Stomach (tissue), 9 donors: ENCODE results near the gene CSGALNACT2. TPM values are rescaled to one million over a fixed set of nuclear protein-coding genes. Genes with fewer than 3 reads are reported as not detected.
"Not testable (repeated sequence)": the region's sequence is repeated elsewhere in the genome, so short reads cannot be mapped to it uniquely, and the experiment has no call there.

Experiments
- DNase-seq, 2 donors: peaks; one replicate each; pipeline versions ENCODE4 v3.0.0 to v3.0.0-alpha.2; 2013 to 2019
- H3K27ac ChIP-seq, 5 donors: fragments of 200-600 bp in 4 of 5; sonication (generic) in 4 of 5; one replicate each; pipeline ENCODE4 v1.5.1; 2013 to 2019; ENCODE audit warnings: mild to moderate bottlenecking in 1 of 5, moderate library complexity in 1 of 5
- H3K27me3 ChIP-seq, 3 donors: fragments of 200-600 bp; sonication (generic); one replicate each; pipeline ENCODE4 v1.5.1; 2017 to 2019; ENCODE audit warnings: mixed run types in 1 of 3
- H3K36me3 ChIP-seq, 4 donors: fragments of 200-600 bp; sonication (generic); 1 replicate in 3 of 4; 2 replicates in 1 of 4; pipeline ENCODE4 v1.5.1; 2016 to 2019
- H3K4me1 ChIP-seq, 4 donors: fragments of 200-600 bp; sonication (generic); one replicate each; pipeline ENCODE4 v1.5.1; 2016 to 2019
- H3K4me3 ChIP-seq, 4 donors: fragments of 200-600 bp; sonication (generic) in 3 of 4; one replicate each; pipeline ENCODE4 v1.5.1; 2016 to 2019; ENCODE audit warnings: mild to moderate bottlenecking in 1 of 4
- H3K9me3 ChIP-seq, 4 donors: fragments of 200-600 bp; sonication (generic); one replicate each; pipeline ENCODE4 v1.5.1; 2016 to 2019
- EP300 ChIP-seq: sonication (generic); formaldehyde crosslinking; IDR thresholded peaks from one replicate; pipeline ENCODE4 v1.6.1; 2017; ENCODE audit warnings: antibody characterized with exemption
- POLR2A ChIP-seq, 4 donors: fragments of 450-650 bp; IDR thresholded peaks; one replicate each; pipeline ENCODE4 v1.6.1; 2016; ENCODE audit warnings: antibody characterized with exemption in 4 of 4, control low read depth in 2 of 4, mild to moderate bottlenecking in 1 of 4, moderate library complexity in 1 of 4
- POLR2AphosphoS5 ChIP-seq, 3 donors: sonication (generic); formaldehyde crosslinking; IDR thresholded peaks; one replicate each; pipeline ENCODE4 v1.6.1; 2016; ENCODE audit warnings: antibody characterized with exemption in 3 of 3
- whole genome bisulfite sequencing, 5 donors: extraction: QIAGEN DNeasy Blood & Tissue Kit in 3 of 5; methylation state at CpG; one replicate each; pipeline versions ENCODE4 v1.1.5 to v1.1.7; 2013 to 2018; 5-methylcytosine and 5-hydroxymethylcytosine counted together
- intact Hi-C: fragments of 100-400 bp; cut with DNase I; formaldehyde crosslinking; loops from one replicate; pipeline ENCODE4 v1.15.1; 2023; ENCODE audit warnings: low total_unique reads
- polyA plus RNA-seq, 3 donors: library from polyadenylated mRNA; stranded (reverse); fragments of 200-250 nt; gene quantifications; one replicate each; pipeline ENCODE4 v1.2.3, GENCODE V29; 2013
- total RNA-seq, 5 donors: library from RNA; depleted of rRNA; stranded (reverse); fragments of >200 nt; gene quantifications; one replicate each; pipeline versions ENCODE4 v1.1.0 to v1.2.3, GENCODE V29; 2014 to 2016
- TF ChIP-seq, protein P1 (sequence below), 7 experiments: fragments of 450-650 bp in 4 of 7; fragments of 200-600 bp in 3 of 7; sonication (generic) in 3 of 7; IDR thresholded peaks; one replicate each; pipeline ENCODE4 v1.5.1; 2016 to 2019; ENCODE audit warnings: antibody characterized with exemption in 7 of 7, control low read depth in 2 of 7, mild to moderate bottlenecking in 1 of 7
- donor health status: healthy with polysubstance abuse.
- donor health status: Bipolar disorder and iron deficiency.
- donor health status: healthy.

CSGALNACT2 gene
- total and polyA plus RNA-seq, 8 donors, result 2.0 to 30.1 (median 7.8) TPM

DNA sequence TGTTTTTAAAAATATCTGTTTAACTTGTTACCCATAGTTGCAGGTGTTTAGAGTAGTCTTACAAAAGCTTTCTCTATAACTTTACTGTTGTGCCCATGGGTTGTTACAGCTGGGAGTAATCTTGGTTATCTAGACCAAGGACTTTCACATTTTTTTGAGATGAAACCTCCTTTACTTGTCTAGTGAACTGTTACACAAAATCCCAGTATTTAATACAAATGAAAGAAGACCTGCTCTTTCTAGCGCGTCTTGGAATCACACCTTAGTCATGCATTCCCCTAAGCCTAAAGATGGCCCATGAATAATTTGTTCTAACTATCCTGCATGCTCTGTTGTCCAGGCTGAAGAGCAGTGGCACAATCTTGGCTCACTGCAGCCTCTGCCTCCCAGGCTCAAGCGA is 38.0 kb downstream of the CSGALNACT2 start:
- no peak overlapping the region for H3K4me3 ChIP-seq
- H3K9me3 ChIP-seq, result no peaks in the 10 kb centered on the region
- no peak for DNase-seq
- peaks cover 0 to 18% (median 8%) of the 10 kb centered on the region in 4 donors for H3K4me1 ChIP-seq
- TF ChIP-seq, protein P1, sequence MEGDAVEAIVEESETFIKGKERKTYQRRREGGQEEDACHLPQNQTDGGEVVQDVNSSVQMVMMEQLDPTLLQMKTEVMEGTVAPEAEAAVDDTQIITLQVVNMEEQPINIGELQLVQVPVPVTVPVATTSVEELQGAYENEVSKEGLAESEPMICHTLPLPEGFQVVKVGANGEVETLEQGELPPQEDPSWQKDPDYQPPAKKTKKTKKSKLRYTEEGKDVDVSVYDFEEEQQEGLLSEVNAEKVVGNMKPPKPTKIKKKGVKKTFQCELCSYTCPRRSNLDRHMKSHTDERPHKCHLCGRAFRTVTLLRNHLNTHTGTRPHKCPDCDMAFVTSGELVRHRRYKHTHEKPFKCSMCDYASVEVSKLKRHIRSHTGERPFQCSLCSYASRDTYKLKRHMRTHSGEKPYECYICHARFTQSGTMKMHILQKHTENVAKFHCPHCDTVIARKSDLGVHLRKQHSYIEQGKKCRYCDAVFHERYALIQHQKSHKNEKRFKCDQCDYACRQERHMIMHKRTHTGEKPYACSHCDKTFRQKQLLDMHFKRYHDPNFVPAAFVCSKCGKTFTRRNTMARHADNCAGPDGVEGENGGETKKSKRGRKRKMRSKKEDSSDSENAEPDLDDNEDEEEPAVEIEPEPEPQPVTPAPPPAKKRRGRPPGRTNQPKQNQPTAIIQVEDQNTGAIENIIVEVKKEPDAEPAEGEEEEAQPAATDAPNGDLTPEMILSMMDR (IDR thresholded peaks at IDR 0.05), result no peak
- TF ChIP-seq EP300 (no peak), POLR2AphosphoS5 (IDR thresholded peaks at IDR 0.05) (no peak), POLR2A (IDR thresholded peaks at IDR 0.05) (no peak)
- no peaks in the 10 kb centered on the region for H3K27me3 ChIP-seq
- H3K27ac ChIP-seq, result no peak overlapping the region
- intact Hi-C loops, result no loop called here
- H3K36me3 ChIP-seq, result peaks cover 10 to 78% (median 68%) of the 10 kb centered on the region in 4 donors
- WGBS, 5 donors, result 93 to 99% (median 96%) methylated on average over 3 of the region's 3 CpGs

GRCh38 chr10:43177595-43177994 is 39.4 kb downstream of the CSGALNACT2 start:
- no peak for TF ChIP-seq POLR2AphosphoS5 (IDR thresholded peaks at IDR 0.05)
- TF ChIP-seq, protein P1 (IDR thresholded peaks at IDR 0.05), result no peak
- TF ChIP-seq POLR2A (IDR thresholded peaks at IDR 0.05), result no peak
- TF ChIP-seq EP300, result no peak
- no peaks in the 10 kb centered on the region for H3K9me3 ChIP-seq
- H3K27ac ChIP-seq, result no peak overlapping the region
- peaks cover 0 to 14% (median 8%) of the 10 kb centered on the region in 4 donors for H3K4me1 ChIP-seq
- H3K36me3 ChIP-seq, result peaks cover 10 to 85% (median 73%) of the 10 kb centered on the region in 4 donors
- no peak overlapping the region for H3K4me3 ChIP-seq
- H3K27me3 ChIP-seq, result no peaks in the 10 kb centered on the region
- DNase-seq, result no peak
- intact Hi-C loops, result no loop called here
- 61 to 78% (median 71%) methylated on average over 1 of the region's 1 CpG for WGBS, 5 donors

DNA sequence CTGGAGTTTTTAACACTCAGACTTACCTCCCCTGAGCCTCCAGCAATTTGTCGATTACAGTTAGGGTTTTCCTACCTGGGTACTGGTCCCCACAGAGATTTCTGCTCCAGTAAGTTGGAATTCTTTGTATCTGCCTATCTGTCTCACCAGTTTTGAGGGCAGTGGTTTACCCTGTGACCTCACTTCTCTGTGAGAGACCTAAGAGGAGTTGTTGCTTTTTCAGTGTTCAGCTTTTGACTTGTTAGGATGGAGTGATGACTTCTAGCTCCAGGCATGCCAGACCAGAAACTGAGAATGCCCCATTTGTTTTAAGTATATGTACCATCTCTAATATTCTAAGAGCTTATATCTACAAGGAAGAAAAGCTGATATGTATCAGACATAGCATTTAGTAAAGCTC is 42.9 kb downstream of the CSGALNACT2 start:
- DNase-seq, result no peak
- Histone ChIP-seq H3K9me3 (no peaks in the 10 kb centered on the region), H3K36me3 (peaks cover 18 to 98% (median 84%) of the 10 kb centered on the region in 4 donors), H3K4me1 (peaks cover 0 to 9% (median 0%) of the 10 kb centered on the region in 4 donors), H3K27ac (no peak overlapping the region), H3K27me3 (no peaks in the 10 kb centered on the region), H3K4me3 (no peak overlapping the region)
- 94 to 100% (median 100%) methylated on average over 1 of the region's 1 CpG for WGBS, 5 donors
- intact Hi-C loops, result no loop called here
- TF ChIP-seq, protein P1 (IDR thresholded peaks at IDR 0.05), result no peak
- TF ChIP-seq POLR2A (IDR thresholded peaks at IDR 0.05), result no peak
- TF ChIP-seq EP300, result no peak
- no peak for TF ChIP-seq POLR2AphosphoS5 (IDR thresholded peaks at IDR 0.05)

DNA sequence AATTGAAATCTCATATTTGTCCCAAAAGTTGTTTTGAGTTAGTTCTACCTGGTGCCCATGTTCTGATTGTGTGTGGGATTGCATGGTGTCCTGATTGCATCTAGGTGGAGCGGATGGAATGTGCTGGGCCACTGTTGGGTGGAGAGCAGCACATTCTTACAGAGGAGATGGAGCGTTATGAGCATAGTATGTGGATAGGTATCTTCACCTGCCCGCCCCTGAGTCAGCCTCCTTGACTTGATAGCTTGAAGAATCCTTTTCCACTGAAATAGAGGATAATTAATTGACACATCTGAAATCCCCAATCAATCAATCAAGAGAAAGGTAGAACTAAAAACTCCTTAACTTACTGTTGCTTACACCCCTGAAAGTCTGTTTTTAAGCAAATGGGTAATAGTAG is 45.5 kb downstream of the CSGALNACT2 start:
- H3K36me3 ChIP-seq, result peaks cover 8 to 87% (median 77%) of the 10 kb centered on the region in 4 donors
- DNase-seq, H3K27me3 ChIP-seq, H3K9me3 ChIP-seq, H3K4me3 ChIP-seq, intact Hi-C loops, H3K27ac ChIP-seq, H3K4me1 ChIP-seq: not testable (repeated sequence)
- WGBS, 5 donors, result 95 to 100% (median 100%) methylated on average over 3 of the region's 3 CpGs

DNA sequence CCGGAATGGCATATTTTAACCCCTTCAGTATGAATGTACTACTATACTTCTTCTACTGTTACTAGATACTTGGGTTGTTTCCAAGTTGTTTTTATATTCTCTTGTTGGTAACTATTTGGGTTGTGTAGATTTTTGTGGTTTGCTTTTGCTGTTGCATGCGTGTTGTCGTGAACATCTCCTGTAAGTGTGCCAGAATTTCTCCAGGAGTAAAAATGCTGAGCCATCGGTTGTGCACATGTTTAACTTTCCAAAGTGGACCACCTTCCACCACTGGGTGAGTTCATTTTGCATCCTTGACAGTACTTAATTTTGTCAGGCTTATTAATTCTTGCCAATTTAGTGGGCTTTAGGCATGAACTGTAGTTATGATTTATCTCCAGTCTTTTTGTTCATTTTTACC is 47.9 kb downstream of the CSGALNACT2 start:
- Histone ChIP-seq H3K36me3 (peaks cover 8 to 63% (median 58%) of the 10 kb centered on the region in 4 donors), H3K4me3 (no peak overlapping the region), H3K27ac (no peak overlapping the region), H3K9me3 (no peaks in the 10 kb centered on the region), H3K27me3 (no peaks in the 10 kb centered on the region), H3K4me1 (no peaks in the 10 kb centered on the region)
- 87 to 93% (median 90%) methylated on average over 4 of the region's 4 CpGs for WGBS, 5 donors
- no peak for DNase-seq
- intact Hi-C loops, result no loop called here
- TF ChIP-seq, protein P1 (IDR thresholded peaks at IDR 0.05), result no peak
- TF ChIP-seq POLR2AphosphoS5 (IDR thresholded peaks at IDR 0.05) (no peak), EP300 (no peak), POLR2A (IDR thresholded peaks at IDR 0.05) (no peak)
